GM06990 (cell line): ENCODE measurements around the gene TMEM106C.

Source experiments
- DNase-seq: peaks from one replicate; pipeline ENCODE4 v3.0.0-alpha.2; 2011; ENCODE audit not compliant: insufficient read length; ENCODE audit errors: extremely low read depth
- H3K27me3 ChIP-seq: replicated peaks from 2 replicates; pipeline ENCODE4 v1.6.0; 2011; ENCODE audit warnings: low read length; ENCODE audit not compliant: control insufficient read depth, insufficient read depth
- H3K36me3 ChIP-seq: 2 replicates; pipeline ENCODE4 v1.5.1; 2011; ENCODE audit warnings: low read length; ENCODE audit not compliant: control insufficient read depth, insufficient read depth
- H3K4me3 ChIP-seq: replicated peaks from 2 replicates; pipeline ENCODE4 v1.5.1; 2011; ENCODE audit warnings: low read depth, mild to moderate bottlenecking, control low read depth, low read length
- CTCF ChIP-seq: IDR thresholded peaks from 2 replicates; pipeline ENCODE4 v1.5.1; 2011; ENCODE audit warnings: low read length, control low read depth, mild to moderate bottlenecking, inconsistent platforms; ENCODE audit not compliant: insufficient read depth, poor library complexity, severe bottlenecking

The TMEM106C gene

GRCh38 chr12:47992776-47993175 lies 29.4 kb downstream of the TMEM106C start:
- Histone ChIP-seq H3K36me3 (no peaks in the 10 kb centered on the region), H3K27me3 (peaks cover 3% of the 10 kb centered on the region), H3K4me3 (no peak overlapping the region)
- DNase-seq, result no peak
- no peak for TF ChIP-seq CTCF

DNA sequence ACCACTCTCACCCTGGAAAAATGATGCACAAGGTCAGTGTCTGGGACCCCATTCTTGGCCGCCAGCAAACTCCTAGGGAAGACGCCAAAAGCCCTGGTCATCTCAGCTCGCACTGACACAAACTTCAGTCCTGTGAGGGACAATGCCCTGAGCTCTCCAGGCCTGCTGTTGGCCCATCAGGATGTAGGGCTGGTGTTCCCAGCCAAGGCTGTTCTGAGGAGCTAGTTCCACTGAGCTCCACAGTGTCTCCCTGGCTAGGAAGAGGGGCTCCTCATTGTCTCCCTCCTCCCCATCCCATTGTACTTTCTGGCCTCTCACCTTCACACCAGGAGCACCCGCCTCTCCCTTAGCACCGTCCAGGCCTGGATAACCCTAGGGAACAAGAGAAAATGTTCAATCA lies 30.1 kb downstream of the TMEM106C start:
- H3K36me3 ChIP-seq, result no peaks in the 10 kb centered on the region
- no peak for TF ChIP-seq CTCF
- H3K4me3 ChIP-seq, result no peak overlapping the region
- DNase-seq, result no peak
- peaks cover 3% of the 10 kb centered on the region for H3K27me3 ChIP-seq

GRCh38 chr12:47995981-47996401 lies 32.6 kb downstream of the TMEM106C start:
- no peak overlapping the region for H3K4me3 ChIP-seq
- no peak for DNase-seq
- no peaks in the 10 kb centered on the region for H3K36me3 ChIP-seq
- peaks cover 4% of the 10 kb centered on the region for H3K27me3 ChIP-seq
- no peak for TF ChIP-seq CTCF

GRCh38 chr12:47997321-47997720 lies 33.9 kb downstream of the TMEM106C start:
- Histone ChIP-seq H3K36me3 (no peaks in the 10 kb centered on the region), H3K4me3 (no peak overlapping the region), H3K27me3 (peaks cover 4% of the 10 kb centered on the region)
- TF ChIP-seq CTCF, result no peak
- DNase-seq, result no peak

DNA sequence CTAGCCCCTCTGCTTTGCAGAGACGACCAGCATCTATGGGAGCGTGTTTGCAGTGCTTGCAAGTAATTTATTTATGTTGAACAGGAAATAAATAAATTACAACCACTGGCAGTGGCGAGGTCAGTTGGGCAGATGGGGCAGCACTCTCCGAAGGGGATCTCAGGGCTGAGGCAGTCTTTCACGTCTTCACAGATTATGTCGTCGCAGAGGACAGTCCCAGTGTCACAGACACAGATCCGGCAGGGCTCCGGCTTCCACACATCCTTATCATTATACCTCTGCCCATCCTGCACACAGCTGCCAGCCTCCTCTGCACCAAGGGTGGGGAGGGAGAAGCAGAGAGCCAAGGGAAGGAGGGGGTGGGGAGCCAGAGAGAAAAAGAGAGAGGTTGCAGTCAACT lies 36.4 kb downstream of the TMEM106C start:
- TF ChIP-seq CTCF, result no peak
- no peak for DNase-seq
- H3K36me3 ChIP-seq, result no peaks in the 10 kb centered on the region
- no peak overlapping the region for H3K4me3 ChIP-seq
- H3K27me3 ChIP-seq, result peaks cover 11% of the 10 kb centered on the region

- H3K36me3 ChIP-seq, result no peaks in the 10 kb centered on the region
- no peak overlapping the region for H3K4me3 ChIP-seq
- H3K27me3 ChIP-seq, result peaks cover 13% of the 10 kb centered on the region
- DNase-seq, result no peak
- no peak for TF ChIP-seq CTCF
Measured at GRCh38 chr12:48000878-48001504, 37.6 kb downstream of the TMEM106C start.
